ENCODE data around the gene NCAM1. TPM values are rescaled to one million over a fixed set of nuclear protein-coding genes. Genes with fewer than 3 reads are reported as not detected.

Gene NCAM1
- total RNA-seq, 1 donor from 2014 or later = 0.90 TPM

DNA sequence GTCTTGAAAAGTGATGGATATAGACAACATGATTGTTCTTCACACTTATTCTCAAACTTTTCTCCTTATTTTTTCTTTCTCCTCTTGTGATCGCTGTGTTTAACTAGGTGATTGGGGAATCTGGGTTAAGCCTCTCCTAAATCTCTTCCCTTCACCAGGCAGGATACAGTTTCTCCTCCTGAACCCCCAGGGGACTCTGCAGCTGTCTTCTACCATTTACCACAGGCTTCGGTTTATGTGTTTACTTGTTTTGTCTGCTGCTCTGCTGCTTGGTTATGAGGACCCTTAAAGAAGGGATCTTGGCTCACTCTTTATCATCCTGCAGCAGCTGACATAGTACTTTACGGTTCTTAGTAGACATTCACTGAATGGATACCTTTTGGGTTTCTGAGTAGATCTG lies 124.2 kb downstream of the NCAM1 start:
- DNase-seq (ENCODE audit: low read depth in 2 of 2) = no peak

DNA sequence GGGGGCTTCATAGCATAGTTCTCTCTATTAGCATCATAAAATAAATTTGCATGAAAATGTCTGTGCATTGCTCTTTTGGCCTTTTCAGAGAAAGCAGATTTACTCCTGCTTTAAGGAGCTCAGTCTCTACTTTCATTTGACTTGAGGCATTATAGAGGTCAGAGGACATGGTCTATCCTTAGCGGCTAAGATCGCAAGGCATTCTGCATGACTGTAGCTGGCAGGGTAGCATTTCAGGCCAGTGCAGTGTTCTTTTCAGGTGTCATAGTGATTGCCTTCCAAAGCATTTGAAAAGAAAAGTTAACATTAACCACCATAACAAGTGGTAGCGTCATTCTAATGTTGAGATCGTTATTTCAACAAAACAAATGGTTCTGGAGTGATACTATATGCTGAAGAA lies 126.5 kb downstream of the NCAM1 start:
- DNase-seq (ENCODE audit: low read depth in 2 of 2) = no peak

DNA sequence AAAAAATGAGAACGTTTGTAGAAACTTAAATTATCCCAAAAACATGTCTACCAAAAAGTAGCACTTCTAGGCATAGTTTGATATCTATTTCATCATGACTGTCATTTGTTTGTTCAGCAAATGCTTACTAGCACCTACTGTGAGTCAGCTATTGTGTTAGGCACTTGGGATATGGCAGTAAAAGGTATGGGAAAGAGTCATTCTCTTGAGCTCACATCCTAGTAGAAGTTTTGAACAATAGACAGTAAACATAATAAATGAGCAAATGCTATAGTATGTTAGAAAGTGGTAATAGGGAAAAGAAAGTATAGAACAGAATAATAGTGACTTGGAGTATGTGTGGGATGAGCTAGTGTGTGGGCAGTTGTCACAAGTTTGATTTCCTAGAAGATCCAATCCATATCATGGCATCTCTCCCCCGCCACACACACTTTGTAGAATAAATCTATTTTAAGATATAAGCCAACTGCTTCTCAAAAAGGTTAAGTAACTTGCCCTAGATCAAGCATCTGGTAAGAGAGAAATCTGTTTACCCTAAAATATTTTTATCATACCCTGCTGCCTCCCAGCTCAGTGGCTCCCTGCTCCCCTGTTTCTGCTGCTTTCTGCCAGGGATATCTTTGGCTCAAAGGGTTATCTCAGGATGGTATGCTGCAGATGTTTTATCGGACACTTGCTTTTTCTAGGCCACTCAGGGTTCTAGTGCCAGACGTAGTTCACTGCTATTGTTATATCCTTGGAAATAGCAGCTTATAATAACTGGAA lies 129.7 kb downstream of the NCAM1 start:
- DNase-seq (ENCODE audit: low read depth in 2 of 2) = no peak

DNA sequence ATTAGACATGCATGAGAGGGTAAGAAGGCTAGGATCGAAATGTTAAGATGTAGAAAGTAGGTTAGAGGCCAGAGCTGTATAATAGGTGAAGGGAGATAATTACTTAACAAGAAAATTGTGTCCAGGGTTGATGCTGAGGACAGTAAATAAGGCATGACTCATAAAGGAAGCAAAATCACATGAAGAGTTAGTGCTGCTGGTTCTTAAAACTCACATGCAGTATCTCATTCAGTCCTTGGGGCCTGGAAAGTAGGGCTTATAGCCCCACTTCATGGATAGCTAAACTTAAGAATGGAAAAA lies 130.2 kb downstream of the NCAM1 start:
- no peak for DNase-seq (ENCODE audit: low read depth in 2 of 2)

DNA sequence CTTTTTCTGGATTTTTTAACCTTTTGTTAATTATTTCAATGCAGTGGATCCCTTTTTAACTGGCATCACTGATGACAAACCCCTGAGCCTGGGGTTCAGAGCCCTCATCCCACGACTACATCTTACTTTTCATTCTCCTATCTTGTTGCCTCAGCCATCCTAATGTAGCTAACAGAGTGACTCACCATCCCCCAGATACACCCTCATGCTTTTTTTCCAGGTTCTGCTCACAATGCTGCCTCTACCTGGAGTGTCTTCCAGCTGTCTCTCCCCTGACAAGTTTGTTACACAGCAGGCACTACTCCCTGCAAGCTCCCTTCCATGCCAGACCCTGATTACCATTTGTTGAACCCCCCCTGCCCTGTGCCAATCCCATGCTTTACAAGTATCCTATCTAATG lies 135.4 kb downstream of the NCAM1 start:
- DNase-seq (ENCODE audit: low read depth in 2 of 2) = no peak

DNA sequence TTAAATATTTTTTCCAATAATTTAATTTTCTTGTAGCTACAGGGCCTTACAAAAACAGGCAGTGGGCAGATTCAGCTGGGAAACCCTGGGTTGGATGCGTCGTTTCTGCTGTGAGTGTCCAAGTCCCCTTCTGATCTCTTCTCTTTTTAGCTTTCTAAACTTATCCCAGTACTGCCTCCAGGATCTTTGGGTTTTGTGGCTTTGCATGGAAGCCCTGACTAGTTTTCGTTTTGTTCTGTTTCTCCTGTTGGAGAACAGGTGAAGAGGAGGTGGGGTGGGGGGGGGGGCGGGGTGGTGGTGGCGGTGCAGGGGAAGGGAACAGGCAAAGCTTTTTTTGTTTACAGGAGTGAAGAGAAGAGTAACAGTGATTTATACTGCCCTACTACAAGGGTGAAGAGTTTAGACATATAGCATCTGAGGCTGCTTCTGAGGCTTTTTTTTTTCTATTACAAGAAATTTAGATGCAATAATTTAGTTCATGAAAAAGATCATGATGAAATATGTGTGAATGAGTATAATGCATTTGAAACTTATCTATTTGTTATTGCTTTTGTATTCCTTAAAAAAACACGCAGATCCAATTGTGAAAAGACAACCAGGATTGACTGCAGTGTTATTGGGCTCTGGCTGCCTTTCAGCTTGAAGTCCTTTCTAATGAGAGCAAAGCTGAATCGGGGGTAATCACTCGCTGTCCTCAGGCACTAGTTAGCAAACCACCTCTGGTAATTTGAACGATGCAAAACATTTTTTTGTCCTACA lies 142.9 kb downstream of the NCAM1 start:
- DNase-seq (ENCODE audit: low read depth in 2 of 2) = no peak

DNA sequence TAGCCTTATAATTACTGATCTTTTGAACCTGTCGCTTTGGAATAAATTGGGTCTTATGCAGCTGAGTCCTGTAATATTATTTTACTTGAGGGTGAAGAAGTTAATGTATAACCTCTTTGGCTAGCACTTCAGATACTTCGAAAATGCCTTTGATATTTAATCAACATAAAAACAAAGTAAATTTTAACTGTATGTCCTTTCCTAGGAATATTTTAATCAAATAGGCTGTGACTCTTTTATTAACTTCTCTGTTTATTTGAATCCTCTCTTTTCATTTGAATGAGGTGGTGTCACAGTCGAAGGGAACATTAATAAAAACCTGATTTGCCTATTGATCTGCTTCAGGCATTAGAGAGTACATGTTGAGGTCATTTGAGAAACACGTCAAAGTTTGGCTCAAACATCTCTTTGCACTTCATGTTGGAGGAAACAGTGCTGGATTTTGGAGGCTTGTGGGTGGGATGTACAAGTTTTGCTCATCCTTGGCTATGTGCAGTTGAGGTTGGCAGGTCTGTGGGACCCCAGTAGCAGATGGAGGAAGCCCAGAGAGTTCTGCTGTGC lies 143.6 kb downstream of the NCAM1 start:
- DNase-seq (ENCODE audit: low read depth in 2 of 2) = no peak

DNA sequence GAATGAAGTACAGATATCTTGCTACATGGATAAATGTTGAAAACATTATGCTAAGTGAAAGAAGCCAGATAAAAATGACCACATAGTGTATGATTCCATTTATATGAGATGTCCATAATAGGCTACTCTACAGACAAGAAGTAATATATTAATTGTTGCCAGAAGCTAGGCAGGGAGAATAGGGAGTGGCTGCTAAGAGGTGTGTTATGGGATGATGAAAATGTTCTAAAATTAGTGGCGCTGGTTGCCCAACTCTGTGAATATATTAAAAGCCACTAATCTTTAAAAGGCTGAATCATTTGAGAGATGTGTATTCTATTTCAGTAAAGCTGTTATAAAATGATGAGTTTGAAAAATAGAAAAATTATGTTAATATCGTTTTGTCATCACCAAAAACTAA lies 144.4 kb downstream of the NCAM1 start:
- DNase-seq (ENCODE audit: low read depth in 2 of 2) = no peak

DNA sequence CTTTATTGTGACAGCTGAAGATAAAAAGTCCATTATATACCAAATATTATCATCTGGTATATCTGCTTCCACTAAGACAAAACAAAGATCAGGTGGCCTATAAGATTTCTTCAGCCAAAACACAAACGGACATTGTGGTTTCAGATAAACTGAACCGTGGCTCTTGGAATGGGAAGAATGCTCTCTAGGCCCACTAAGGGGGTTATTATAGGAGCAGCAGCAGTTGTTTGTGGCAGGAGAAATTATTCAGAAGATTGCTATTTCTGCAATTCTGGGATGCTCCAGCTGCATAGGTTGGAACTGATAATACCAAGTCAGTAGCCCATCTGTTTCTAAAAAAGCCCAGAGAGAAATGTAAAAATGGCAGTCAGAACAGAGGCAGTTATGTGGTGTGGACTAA lies 145.3 kb downstream of the NCAM1 start:
- DNase-seq (ENCODE audit: low read depth in 2 of 2) = no peak

DNA sequence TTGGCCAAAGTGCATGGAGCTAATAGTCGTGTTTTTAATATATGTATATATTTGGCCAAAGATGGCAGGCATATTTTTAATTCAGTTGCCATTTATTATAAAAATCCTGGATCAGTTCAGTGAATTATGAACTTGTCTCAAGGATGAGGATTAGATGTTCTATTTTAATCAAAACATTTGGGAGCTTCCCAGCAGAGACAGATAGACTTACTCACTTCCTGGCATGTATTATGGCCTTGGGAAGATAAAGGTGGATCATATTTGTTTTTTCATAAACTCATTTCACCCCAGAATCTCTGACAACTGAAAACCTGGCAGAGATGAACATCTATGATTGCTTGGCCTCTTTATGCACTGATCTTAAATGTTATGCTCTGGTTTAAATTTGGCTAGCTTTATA lies 148.8 kb downstream of the NCAM1 start:
- no peak for DNase-seq (ENCODE audit: low read depth in 2 of 2)

DNA sequence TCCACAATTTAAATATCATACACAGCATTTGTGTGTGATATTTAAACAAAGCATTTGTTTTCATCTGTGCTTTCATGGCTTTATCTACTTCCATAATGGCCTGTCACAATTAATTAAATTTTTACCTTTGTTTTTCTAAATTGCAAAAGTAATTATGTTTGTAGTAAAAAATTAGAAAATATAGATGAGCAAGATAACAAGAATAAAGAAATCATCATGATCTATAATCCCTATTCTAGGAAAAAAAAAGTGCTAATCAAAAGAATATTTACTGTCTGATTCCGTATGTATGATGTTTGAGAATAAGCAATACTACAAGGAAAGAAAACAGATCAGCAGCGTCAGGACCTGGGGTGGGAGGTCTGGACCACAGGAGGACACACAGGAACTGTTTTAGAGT lies 149.9 kb downstream of the NCAM1 start:
- DNase-seq (ENCODE audit: low read depth in 2 of 2) = no peak

DNA sequence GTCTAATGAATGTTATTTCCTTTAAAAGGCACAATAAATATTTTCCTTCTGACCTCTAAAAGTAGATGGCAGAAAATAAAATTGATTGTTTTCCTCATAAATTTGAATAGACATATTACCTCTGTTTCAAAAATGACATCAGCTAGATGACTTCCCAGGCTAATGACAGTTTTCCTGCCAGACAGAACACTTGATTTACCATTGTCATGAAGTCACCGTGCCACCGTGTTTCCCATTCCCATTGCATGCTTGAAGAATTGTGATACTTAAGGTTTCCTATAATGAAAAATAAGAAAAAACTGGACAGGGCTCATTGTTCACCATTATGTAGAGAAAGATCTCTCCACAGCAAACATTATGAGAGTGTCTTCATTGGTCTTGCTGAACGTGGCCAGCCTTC lies 151.1 kb downstream of the NCAM1 start:
- DNase-seq (ENCODE audit: low read depth in 2 of 2) = no peak

DNA sequence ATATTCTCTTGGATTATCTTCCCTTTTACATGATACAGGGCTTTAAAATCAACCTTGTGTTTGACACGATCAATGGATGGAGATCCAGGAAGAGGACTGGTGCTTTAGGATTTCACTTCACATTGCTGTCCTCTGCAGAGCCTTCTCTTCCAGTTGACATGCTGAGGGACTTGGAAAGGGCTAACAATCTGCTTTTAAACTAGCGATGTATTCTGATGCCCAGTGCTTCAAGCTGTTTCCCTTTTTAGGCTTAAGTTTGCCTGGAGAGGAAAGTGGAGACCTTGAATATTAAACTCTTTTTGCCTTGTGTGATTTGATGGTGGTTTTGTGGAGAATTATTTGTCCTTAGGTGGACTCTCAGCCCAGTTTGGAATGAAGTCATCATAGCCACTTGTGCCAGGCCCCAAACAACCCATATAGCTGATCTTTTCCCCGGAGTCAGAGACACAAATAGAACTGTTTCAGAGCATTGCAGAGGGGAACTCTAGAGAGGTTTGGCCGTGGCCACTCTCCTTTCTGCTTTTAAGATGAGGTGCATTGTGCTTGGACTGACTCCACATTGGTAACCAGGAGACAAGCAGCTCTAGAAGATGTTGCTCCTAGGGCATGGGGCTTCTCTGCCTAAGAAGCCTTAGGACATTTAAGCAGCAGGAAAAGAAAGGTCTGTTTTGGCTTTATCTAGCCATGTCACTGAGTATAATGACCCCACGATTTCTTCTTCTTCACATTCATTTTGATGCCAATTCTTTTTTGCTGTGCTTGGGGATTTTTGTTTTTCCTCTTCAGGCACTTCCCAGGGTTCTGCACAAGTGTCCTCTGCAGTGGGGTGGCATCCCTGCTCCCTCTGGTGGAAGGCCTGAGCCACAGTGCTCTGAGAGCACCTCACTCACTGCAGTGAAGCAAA lies 152.8 kb downstream of the NCAM1 start:
- peak in 1 of 2 donors; percentile 9 for DNase-seq (ENCODE audit: low read depth in 2 of 2)

DNA sequence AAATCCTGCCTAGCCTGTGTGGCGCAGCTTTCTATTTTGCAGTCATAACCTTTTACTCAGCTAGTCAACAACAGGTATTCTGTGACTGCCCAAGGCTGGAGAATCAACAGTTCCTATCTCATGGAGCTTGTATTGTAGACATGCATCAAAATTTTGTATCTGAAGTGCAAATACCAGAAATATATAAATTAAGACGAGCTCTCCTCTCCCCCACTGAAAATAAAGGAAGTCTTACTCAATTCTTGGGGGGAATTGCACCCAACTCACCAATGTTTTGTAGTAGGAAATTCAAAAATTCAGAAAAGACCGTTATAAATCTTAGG lies 153.4 kb downstream of the NCAM1 start:
- DNase-seq (ENCODE audit: low read depth in 2 of 2) = no peak

DNA sequence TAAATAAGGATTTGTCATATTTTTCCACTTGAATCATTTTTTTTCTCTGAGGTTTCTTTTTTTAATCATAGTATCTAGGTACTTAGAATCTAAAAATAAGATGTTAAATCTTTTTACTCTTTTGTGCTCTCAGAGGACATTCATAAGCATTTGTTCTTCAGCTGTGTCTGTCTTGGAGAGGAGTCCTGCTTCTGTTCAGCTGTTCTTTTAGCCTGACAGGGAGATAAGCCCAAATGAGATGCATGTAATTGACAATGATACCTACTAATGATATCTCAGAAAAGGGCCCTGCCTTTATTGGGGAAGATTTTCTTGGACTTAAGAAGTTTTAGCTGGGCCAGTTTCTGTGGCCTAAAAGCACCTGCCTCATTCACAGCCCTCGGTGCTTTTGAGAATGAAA lies 156.9 kb downstream of the NCAM1 start:
- DNase-seq (ENCODE audit: low read depth in 2 of 2) = no peak

DNA sequence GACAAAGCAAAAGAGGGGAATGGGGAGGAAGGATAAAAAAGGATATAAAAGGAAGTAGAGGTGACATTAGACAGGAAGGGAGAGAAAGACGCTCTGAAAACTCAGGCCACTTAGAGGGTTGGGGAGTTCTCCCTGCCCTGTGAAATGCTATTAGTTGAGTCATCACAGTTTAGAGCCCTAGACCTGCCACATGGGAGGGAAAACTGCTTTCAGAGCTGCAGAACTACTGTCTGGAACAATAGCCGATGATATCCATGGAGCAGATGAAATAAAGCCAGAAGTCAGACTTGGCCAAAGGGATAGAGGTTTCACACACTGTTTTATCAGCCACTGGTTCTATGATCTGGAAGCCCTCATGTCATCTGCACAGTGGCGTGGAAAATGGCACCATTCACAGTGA lies 157.9 kb downstream of the NCAM1 start:
- no peak for DNase-seq (ENCODE audit: low read depth in 2 of 2)

DNA sequence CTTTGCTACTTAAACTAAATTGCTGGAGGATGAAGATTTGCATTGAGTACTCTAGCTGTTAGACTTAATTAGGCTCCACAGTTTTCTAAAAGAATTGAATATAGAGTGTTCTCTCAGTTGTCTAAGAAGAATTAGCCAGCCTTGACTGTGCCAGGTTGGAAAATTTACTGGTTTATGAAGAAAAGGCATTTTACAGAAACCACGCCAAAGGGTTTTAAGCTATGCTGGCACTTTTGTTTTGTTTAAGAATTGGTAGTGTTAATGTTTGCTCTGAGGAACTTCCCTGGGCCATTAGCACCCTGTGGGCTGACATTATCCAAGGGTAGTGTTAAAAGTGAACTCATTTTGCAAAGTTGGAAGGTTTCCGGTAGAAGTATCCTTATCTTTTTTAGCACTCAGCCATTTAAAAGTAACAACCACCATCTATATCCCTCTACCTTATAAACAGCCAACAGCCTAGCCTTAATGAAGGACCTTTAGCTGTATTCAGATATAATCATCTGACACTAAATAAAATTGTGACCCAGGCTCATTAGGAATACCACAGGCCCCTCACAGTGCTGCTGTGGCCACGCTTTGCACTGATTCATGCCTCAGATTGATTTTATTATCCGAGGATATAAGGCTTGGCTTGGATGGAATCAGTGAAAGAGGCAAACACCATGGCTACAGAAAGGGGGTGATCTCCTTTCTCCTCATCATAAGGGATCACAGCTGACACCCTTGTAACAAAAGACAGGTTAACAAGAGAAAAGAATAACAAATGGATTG lies 158.9 kb downstream of the NCAM1 start:
- no peak for DNase-seq (ENCODE audit: low read depth in 2 of 2)

DNA sequence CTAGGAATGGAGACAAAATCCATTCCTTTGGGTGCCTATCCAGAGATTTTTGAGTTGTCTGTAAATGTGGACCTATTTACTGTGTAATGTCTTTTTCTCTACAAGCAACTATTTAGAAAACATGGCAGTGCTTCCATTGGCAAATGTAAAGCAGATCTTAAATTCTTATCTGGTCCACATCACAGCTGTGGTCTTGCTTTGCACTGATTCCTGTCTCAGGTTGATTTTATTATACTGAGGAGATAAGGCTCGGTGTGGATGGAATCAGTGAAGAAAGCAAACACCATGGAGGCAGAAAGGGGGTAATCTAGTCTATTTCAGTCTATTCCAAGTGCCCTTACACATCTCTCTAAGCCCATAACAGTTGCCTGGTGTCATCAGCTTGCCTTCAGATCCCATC lies 160.5 kb downstream of the NCAM1 start:
- no peak for DNase-seq (ENCODE audit: low read depth in 2 of 2)

DNA sequence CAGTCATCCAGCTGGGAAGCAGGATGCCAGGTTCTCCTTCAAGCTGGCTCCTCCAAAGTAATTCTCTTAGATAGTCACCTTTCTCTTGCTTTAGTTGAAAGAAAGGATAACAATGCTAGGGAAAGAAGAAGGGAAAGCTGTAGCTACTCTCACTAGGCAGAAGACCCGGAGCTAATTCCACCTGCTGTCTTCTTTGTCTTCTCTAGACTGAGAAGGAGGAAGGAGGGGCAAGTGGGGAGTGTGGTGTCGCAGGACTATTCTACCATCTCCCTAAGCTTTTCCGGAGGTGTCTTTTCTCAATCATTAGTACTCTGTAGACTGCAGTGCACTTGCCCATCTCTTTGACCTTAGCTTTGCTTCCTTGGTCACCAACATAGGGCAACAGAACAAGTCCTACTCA lies 162.8 kb downstream of the NCAM1 start:
- DNase-seq (ENCODE audit: low read depth in 2 of 2) = no peak

DNA sequence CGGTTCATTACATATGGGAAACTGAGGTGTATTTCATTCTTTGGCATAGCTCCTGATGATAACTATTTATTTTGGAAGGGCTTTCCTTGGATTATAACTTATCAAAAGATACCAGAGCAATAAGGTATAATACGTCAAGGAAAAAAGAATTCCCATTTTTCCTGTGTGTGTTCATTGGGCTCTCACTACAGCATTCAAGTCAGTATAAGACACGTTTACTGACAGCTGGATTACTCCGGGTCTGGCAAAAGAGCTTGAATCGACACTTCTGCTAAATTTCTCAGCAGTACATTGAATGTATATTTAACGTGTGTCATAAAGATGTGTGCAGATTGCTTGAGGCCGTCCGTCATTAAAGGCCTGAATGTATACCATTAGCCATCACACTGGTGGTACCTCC lies 163.4 kb downstream of the NCAM1 start:
- DNase-seq (ENCODE audit: low read depth in 2 of 2) = no peak

DNA sequence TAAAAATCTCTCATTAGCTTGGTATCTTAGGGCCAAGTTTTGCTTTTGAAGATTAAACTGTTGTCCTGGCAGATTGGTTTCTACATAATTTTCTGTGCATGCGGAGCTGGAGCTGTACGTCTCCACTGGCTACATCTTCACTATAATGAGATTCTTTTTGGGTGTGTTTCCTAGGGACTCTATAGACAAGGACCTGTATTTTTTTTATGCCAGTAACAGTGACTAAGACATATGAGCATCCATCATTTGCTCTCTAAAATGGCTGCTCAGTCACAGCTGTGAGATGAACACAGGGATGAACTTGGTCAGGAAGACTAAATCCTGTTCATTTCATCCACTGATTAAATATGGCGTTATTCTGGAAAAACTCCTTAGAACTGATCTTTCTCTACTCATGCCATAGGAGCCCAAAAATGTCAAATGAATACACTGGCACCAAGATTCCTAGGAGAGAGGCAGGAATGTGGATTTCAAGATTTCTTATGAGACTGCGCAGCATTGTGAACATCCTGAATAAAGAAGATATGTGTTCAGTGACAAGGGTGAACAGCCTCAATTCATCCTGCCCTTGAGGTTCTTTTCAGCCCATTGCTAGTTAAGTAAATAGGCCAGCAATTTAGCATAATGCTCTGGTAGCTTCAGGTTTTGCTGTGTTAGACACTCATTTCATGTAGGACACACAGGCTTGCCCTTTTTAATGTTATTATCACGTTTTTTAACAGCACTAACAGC lies 168.2 kb downstream of the NCAM1 start:
- DNase-seq (ENCODE audit: low read depth in 2 of 2) = no peak

All from dermis microvascular lymphatic vessel endothelial cell (primary cell).